Measurements from ENCODE around the gene PRPF39. TPM values are rescaled to one million over a fixed set of nuclear protein-coding genes. Genes with fewer than 3 reads are reported as not detected.

The PRPF39 gene
- total RNA-seq, 1 experiment from 2014 or later = 59.8 TPM

DNA sequence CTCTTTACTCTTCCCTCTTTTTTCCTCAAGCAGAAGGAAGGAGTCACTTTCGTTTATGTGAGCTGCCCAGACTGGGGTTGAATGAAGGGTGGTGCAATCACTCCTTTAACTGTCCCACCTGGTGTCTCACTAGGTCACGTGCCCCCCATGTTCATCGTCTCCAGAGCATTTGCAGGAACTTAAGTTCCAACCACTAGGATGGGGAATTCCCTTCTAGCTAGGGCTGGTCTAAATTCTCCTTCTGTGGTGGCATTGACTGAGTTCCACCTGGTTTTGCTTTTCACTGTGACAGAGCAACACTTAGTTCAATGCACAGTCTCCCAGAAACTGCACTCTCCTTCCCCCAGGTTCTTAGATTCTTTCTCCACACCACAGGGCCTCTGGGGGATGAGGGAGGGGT, 61.3 kb downstream of the PRPF39 start:
- no peaks in the 10 kb centered on the region; a peak in 1 of 5 replicates for H3K9me3 Mint-ChIP-seq
- H3K79me2 ChIP-seq (ENCODE audit: insufficient read depth, low read length) = no peaks in the 10 kb centered on the region; the same call in 1 of the 2 replicates
- no peak for DNase-seq
- H2AFZ ChIP-seq (ENCODE audit: low read length) = no peak overlapping the region
- H2BK15ac ChIP-seq (ENCODE audit: low read depth, low read length) = no peak overlapping the region
- no peaks in the 10 kb centered on the region for H3K27me3 Mint-ChIP-seq (ENCODE audit: low read depth)
- no peaks in the 10 kb centered on the region; the same call in 1 of the 2 replicates for H3K4me1 ChIP-seq (ENCODE audit: insufficient read depth, low read length)
- peaks cover 4 to 7% of the 10 kb centered on the region in 2 experiments for H3K4me1 Mint-ChIP-seq
- no peak overlapping the region for H2BK12ac ChIP-seq (ENCODE audit: insufficient read length, low read depth, low read length)
- H3K9me3 ChIP-seq (ENCODE audit: control insufficient read depth, low read depth, low read length) = no peaks in the 10 kb centered on the region
- H3T11ph ChIP-seq (ENCODE audit: low read length) = no peak overlapping the region
- H4K20me1 ChIP-seq (ENCODE audit: control insufficient read depth, insufficient read depth, insufficient read length) = no peaks in the 10 kb centered on the region
- H3K27me3 ChIP-seq (ENCODE audit: insufficient read depth, low read length) = no peaks in the 10 kb centered on the region
- H3K4ac ChIP-seq (ENCODE audit: low read depth, low read length) = no peak overlapping the region
- H3K79me1 ChIP-seq (ENCODE audit: insufficient read depth, low read depth, low read length, poor library complexity, severe bottlenecking) = no peaks in the 10 kb centered on the region
- TF ChIP-seq, protein P1, sequence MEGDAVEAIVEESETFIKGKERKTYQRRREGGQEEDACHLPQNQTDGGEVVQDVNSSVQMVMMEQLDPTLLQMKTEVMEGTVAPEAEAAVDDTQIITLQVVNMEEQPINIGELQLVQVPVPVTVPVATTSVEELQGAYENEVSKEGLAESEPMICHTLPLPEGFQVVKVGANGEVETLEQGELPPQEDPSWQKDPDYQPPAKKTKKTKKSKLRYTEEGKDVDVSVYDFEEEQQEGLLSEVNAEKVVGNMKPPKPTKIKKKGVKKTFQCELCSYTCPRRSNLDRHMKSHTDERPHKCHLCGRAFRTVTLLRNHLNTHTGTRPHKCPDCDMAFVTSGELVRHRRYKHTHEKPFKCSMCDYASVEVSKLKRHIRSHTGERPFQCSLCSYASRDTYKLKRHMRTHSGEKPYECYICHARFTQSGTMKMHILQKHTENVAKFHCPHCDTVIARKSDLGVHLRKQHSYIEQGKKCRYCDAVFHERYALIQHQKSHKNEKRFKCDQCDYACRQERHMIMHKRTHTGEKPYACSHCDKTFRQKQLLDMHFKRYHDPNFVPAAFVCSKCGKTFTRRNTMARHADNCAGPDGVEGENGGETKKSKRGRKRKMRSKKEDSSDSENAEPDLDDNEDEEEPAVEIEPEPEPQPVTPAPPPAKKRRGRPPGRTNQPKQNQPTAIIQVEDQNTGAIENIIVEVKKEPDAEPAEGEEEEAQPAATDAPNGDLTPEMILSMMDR (conservative IDR thresholded peaks at IDR 0.05) = no peak
- H3K27ac ChIP-seq (ENCODE audit: insufficient read length, low read depth, low read length) = no peak overlapping the region
- no peak overlapping the region for H4K8ac ChIP-seq (replicated peaks; ENCODE audit: insufficient read length, low read depth, low read length)
- H4K5ac ChIP-seq (ENCODE audit: insufficient read length, low read depth, low read length) = no peak overlapping the region
- no peak overlapping the region for H2BK5ac ChIP-seq (ENCODE audit: insufficient read length, low read length)
- no peaks in the 10 kb centered on the region for H3K23me2 ChIP-seq (ENCODE audit: insufficient read length, low read depth, low read length, poor library complexity, severe bottlenecking)
- H3K4me3 Mint-ChIP-seq = no peak overlapping the region
- H3K56ac ChIP-seq (ENCODE audit: insufficient read length, low read depth, low read length) = no peak overlapping the region
- H2AK5ac ChIP-seq (ENCODE audit: insufficient read length, low read length) = no peak overlapping the region
- WGBS (ENCODE audit: extremely low coverage, insufficient read length, low lambda C conversion rate) = no CpG with 5 or more reads among the region's 3 CpGs
- no peak overlapping the region for H3K18ac ChIP-seq (ENCODE audit: insufficient read length, low read depth, low read length)
- no peak overlapping the region for H3K9ac ChIP-seq (ENCODE audit: extremely low read depth, insufficient read length, low read length)
- no peak overlapping the region for H2BK120ac ChIP-seq (ENCODE audit: low read depth, low read length, poor library complexity, severe bottlenecking)
- peaks cover 12 to 24% (median 17%) of the 10 kb centered on the region in 3 experiments for H3K36me3 Mint-ChIP-seq (ENCODE audit: insufficient read depth in 1 of 3, low read depth in 3 of 3)
- H3K23ac ChIP-seq (ENCODE audit: insufficient read length, low read depth, low read length) = no peak overlapping the region
- no peak overlapping the region for H3K14ac ChIP-seq (ENCODE audit: insufficient read depth, low read length)
- H3K4me2 ChIP-seq (ENCODE audit: insufficient read depth, insufficient read length, low read length) = no peak overlapping the region
- H2BK20ac ChIP-seq (ENCODE audit: low read depth, low read length, poor library complexity, severe bottlenecking) = no peak overlapping the region
- no peak overlapping the region for H3K27ac Mint-ChIP-seq
- H4K91ac ChIP-seq (ENCODE audit: insufficient read length, low read depth, low read length) = no peak overlapping the region

Measured in H9 (cell line).